ENCODE measurements around the gene ABLIM2.

The ABLIM2 gene

DNA sequence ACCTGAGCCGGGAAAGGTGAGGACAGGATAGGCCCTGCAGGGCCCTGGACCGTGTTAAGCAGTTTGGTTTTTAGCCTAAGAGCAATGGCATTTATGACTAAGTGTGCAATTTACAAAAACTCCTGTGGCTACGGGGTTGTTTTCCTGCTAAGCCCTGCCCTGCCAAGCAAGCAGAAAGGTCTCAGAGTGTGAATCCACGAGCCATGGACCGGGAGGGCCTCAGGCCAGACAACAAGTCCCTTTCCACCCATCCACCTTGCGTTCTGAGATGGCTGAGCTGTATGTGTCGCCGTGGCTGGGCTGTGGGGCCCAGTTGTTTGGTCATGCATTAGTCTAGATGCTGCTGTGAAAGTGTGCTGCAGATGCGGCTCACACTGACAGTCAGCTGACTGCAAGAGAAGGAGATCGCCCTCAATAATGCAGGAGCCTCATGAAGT is 185.1 kb downstream of the ABLIM2 start:
- no peak for DNase-seq (ENCODE audit: low read depth in 1 of 2, low spot score in 1 of 2)
- Histone ChIP-seq H3K4me3 (replicated peaks; ENCODE audit: insufficient read depth, low read length) (no peak overlapping the region), H3K27ac (replicated peaks) (no peak overlapping the region), H3K27me3 (ENCODE audit: insufficient read depth, poor library complexity, severe bottlenecking) (peaks cover 7% of the 10 kb centered on the region)
- TF ChIP-seq, protein P1, sequence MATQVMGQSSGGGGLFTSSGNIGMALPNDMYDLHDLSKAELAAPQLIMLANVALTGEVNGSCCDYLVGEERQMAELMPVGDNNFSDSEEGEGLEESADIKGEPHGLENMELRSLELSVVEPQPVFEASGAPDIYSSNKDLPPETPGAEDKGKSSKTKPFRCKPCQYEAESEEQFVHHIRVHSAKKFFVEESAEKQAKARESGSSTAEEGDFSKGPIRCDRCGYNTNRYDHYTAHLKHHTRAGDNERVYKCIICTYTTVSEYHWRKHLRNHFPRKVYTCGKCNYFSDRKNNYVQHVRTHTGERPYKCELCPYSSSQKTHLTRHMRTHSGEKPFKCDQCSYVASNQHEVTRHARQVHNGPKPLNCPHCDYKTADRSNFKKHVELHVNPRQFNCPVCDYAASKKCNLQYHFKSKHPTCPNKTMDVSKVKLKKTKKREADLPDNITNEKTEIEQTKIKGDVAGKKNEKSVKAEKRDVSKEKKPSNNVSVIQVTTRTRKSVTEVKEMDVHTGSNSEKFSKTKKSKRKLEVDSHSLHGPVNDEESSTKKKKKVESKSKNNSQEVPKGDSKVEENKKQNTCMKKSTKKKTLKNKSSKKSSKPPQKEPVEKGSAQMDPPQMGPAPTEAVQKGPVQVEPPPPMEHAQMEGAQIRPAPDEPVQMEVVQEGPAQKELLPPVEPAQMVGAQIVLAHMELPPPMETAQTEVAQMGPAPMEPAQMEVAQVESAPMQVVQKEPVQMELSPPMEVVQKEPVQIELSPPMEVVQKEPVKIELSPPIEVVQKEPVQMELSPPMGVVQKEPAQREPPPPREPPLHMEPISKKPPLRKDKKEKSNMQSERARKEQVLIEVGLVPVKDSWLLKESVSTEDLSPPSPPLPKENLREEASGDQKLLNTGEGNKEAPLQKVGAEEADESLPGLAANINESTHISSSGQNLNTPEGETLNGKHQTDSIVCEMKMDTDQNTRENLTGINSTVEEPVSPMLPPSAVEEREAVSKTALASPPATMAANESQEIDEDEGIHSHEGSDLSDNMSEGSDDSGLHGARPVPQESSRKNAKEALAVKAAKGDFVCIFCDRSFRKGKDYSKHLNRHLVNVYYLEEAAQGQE (IDR thresholded peaks at IDR 0.05; ENCODE audit: insufficient replicate concordance, low read depth): no peak
- TF ChIP-seq SPI1 (IDR thresholded peaks at IDR 0.05; ENCODE audit: borderline replicate concordance, low read depth) (no peak), POLR2AphosphoS5 (IDR thresholded peaks at IDR 0.05; ENCODE audit: low read depth) (no peak), GABPA (IDR thresholded peaks at IDR 0.05; ENCODE audit: low read depth) (no peak)
- TF ChIP-seq, protein P2, sequence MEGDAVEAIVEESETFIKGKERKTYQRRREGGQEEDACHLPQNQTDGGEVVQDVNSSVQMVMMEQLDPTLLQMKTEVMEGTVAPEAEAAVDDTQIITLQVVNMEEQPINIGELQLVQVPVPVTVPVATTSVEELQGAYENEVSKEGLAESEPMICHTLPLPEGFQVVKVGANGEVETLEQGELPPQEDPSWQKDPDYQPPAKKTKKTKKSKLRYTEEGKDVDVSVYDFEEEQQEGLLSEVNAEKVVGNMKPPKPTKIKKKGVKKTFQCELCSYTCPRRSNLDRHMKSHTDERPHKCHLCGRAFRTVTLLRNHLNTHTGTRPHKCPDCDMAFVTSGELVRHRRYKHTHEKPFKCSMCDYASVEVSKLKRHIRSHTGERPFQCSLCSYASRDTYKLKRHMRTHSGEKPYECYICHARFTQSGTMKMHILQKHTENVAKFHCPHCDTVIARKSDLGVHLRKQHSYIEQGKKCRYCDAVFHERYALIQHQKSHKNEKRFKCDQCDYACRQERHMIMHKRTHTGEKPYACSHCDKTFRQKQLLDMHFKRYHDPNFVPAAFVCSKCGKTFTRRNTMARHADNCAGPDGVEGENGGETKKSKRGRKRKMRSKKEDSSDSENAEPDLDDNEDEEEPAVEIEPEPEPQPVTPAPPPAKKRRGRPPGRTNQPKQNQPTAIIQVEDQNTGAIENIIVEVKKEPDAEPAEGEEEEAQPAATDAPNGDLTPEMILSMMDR (IDR thresholded peaks at IDR 0.05; ENCODE audit: insufficient read depth, low read length): no peak

DNA sequence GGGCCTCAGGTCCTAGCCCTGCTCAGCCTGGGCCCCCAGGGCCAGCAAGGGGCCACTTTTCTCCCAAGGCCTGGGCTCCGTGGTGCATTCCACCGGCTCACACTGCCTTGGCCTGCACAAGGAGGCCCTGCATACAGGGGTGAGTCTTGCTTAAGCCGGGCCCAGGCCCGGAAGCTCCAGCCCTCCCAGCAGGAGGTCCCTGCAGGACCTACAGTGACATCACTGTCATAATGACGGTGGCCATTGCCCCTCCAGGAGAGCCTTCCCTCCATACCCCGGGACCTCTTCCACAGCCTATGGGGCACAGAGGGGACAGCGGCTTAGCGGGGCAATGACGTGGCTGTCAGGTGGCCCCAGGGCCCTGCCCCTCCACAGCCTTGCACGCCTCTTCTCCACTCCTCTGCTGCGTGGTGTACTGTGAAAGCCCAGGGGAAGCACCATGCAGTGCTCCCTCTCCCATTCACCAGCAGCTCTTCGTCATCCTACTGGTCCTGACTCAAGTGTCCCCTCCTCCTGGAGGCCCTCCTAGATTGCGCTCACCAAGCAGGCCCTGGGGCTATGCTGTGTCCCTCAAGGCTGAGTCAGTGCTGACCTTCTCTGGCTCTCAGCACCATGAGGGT is 186.6 kb downstream of the ABLIM2 start:
- Histone ChIP-seq H3K27me3 (ENCODE audit: insufficient read depth, poor library complexity, severe bottlenecking) (peaks cover 14% of the 10 kb centered on the region), H3K4me3 (replicated peaks; ENCODE audit: insufficient read depth, low read length) (no peak overlapping the region), H3K27ac (replicated peaks) (no peak overlapping the region)
- no peak for DNase-seq (ENCODE audit: low read depth in 1 of 2, low spot score in 1 of 2)
- TF ChIP-seq, protein P2 (IDR thresholded peaks at IDR 0.05; ENCODE audit: insufficient read depth, low read length): no peak
- TF ChIP-seq, protein P1 (IDR thresholded peaks at IDR 0.05; ENCODE audit: insufficient replicate concordance, low read depth): no peak
- TF ChIP-seq GABPA (IDR thresholded peaks at IDR 0.05; ENCODE audit: low read depth) (no peak), SPI1 (IDR thresholded peaks at IDR 0.05; ENCODE audit: borderline replicate concordance, low read depth) (no peak), POLR2AphosphoS5 (IDR thresholded peaks at IDR 0.05; ENCODE audit: low read depth) (no peak)

DNA sequence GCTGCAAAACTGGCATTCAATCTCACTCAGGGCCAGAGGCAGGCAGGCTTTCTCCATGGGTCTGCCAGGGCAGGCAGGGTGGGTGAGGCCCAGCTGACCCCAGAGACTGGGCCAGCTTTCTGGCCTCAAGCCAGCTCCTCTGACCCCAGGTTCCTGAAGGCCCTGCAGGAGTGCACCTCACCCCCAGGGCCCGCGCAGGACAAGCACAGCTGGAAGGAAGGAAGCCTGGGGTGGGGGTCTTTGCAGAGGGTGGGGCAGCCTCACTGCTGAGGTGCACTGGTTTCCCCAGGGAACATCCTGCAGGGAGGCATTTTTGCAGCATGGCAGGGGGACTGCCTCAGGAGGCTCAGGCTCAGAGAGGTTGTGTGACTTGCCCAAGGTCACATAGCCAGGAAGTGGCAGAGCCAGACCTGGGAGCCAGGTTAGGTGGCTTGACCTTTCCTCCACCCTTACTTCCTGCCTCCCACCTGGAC is 187.4 kb downstream of the ABLIM2 start:
- TF ChIP-seq SPI1 (IDR thresholded peaks at IDR 0.05; ENCODE audit: borderline replicate concordance, low read depth): no peak
- TF ChIP-seq POLR2AphosphoS5 (IDR thresholded peaks at IDR 0.05; ENCODE audit: low read depth): no peak
- TF ChIP-seq, protein P2 (IDR thresholded peaks at IDR 0.05; ENCODE audit: insufficient read depth, low read length): no peak
- no peak for TF ChIP-seq GABPA (IDR thresholded peaks at IDR 0.05; ENCODE audit: low read depth)
- TF ChIP-seq, protein P1 (IDR thresholded peaks at IDR 0.05; ENCODE audit: insufficient replicate concordance, low read depth): no peak
- Histone ChIP-seq H3K4me3 (replicated peaks; ENCODE audit: insufficient read depth, low read length) (no peak overlapping the region), H3K27me3 (ENCODE audit: insufficient read depth, poor library complexity, severe bottlenecking) (peaks cover 14% of the 10 kb centered on the region), H3K27ac (replicated peaks) (no peak overlapping the region)
- DNase-seq (ENCODE audit: low read depth in 1 of 2, low spot score in 1 of 2): no peak
